Adrenal gland (tissue), 12 donors: ENCODE measurements around the gene ADH1C. TPM values are rescaled to one million over a fixed set of nuclear protein-coding genes. Genes with fewer than 3 reads are reported as not detected.
"Not testable (repeated sequence)": the region's sequence is repeated elsewhere in the genome, so short reads cannot be mapped to it uniquely, and the experiment has no call there.

Experiments used
- DNase-seq, 7 donors: peaks; one replicate each; pipeline ENCODE4 v3.0.0-alpha.2; 2019 to 2020
- H3K27ac ChIP-seq, 5 donors: fragments of 200-600 bp; sonication (generic) in 4 of 5; 1 replicate in 3 of 5; 2 replicates in 2 of 5; pipeline versions ENCODE4 v1.5.1 to v1.8.0; 2016 to 2020; ENCODE audit warnings: mild to moderate bottlenecking in 1 of 5
- H3K27me3 ChIP-seq: fragments of 200-600 bp; 2 replicates; pipeline ENCODE4 v1.8.0; 2021
- H3K36me3 ChIP-seq, 2 donors: fragments of 200-600 bp; replicated peaks in 1 of 2; 1 replicate in 1 of 2; 2 replicates in 1 of 2; pipeline versions ENCODE4 v1.5.1 to v1.8.0; 2018 to 2022
- H3K4me1 ChIP-seq, 2 donors: fragments of 200-600 bp; replicated peaks in 1 of 2; 1 replicate in 1 of 2; 2 replicates in 1 of 2; pipeline versions ENCODE4 v1.5.1 to v1.8.0; 2018 to 2021
- H3K4me3 ChIP-seq, 4 donors: fragments of 200-600 bp; sonication (generic) in 3 of 4; one replicate each; pipeline ENCODE4 v1.5.1; 2016 to 2018
- H3K9me3 ChIP-seq, 3 donors: fragments of 200-600 bp; sonication (generic) in 1 of 3; replicated peaks in 1 of 3; 1 replicate in 2 of 3; 2 replicates in 1 of 3; pipeline versions ENCODE4 v1.5.1 to v1.8.0; 2016 to 2021
- CTCF ChIP-seq, 6 experiments: fragments of 450-650 bp in 4 of 6; fragments of 200-600 bp in 2 of 6; sonication (generic) in 1 of 6; IDR thresholded peaks; 1 replicate in 5 of 6; 2 replicates in 1 of 6; pipeline versions ENCODE4 v1.5.1 to v1.8.0; 2016 to 2021; ENCODE audit warnings: antibody characterized with exemption in 6 of 6, mild to moderate bottlenecking in 2 of 6, moderate library complexity in 1 of 6
- POLR2A ChIP-seq, 2 donors: fragments of 450-650 bp; IDR thresholded peaks; one replicate each; pipeline ENCODE4 v1.6.1; 2017; ENCODE audit warnings: antibody characterized with exemption in 2 of 2, mild to moderate bottlenecking in 2 of 2, moderate library complexity in 1 of 2
- WGBS, 4 donors: extraction: QIAGEN DNeasy Blood & Tissue Kit in 2 of 4; methylation state at CpG; one replicate each; pipeline versions ENCODE4 v1.1.5 to v1.1.7; 2013 to 2017; 5-methylcytosine and 5-hydroxymethylcytosine counted together
- intact Hi-C, 2 donors: fragments of 100-400 bp; cut with DNase I; formaldehyde crosslinking; loops; one replicate each; pipeline versions ENCODE4 v1.14.1 to v1.15.0; 2022 to 2023
- polyA plus RNA-seq, 3 donors: library from polyadenylated mRNA; stranded (reverse); fragments of 200-250 nt in 2 of 3; fragments of 350-450 nt in 1 of 3; fragmentation: Illumina TruSeq in 1 of 3; extraction: RNeasy Lipid Tissue Mini Kit (QIAGEN cat#74804) in 1 of 3; gene quantifications; one replicate each; pipeline ENCODE4 v1.2.3, GENCODE V29; 2013 to 2014
- total RNA-seq, 9 donors: library from RNA; depleted of rRNA in 4 of 9; stranded (reverse); fragments of >200 nt in 4 of 9; fragments of 120-200 nt in 1 of 9; fragmentation: NEBNext Ultra II Directional in 1 of 9; extraction: Animal tissue kit (Norgen Biotek cat#: 25700) in 1 of 9; gene quantifications; one replicate each; pipeline versions ENCODE4 v1.1.0 to v1.2.4, GENCODE V29; 2013 to 2023
- donor health status: healthy with polysubstance abuse.
- donor health status: Bipolar disorder and iron deficiency.
- donor health status: DM: yes; HTN: yes; CAD: no.
- donor health status: DM: no; HTN: no; CAD: no.
- donor health status: DM: no; HTN: no; CAD: no.
- donor health status: DM: yes; HTN: yes; CAD: no.

Gene ADH1C
- total and polyA plus RNA-seq, 12 donors, result 0.32 to 3.6 (median 1.3) TPM

DNA sequence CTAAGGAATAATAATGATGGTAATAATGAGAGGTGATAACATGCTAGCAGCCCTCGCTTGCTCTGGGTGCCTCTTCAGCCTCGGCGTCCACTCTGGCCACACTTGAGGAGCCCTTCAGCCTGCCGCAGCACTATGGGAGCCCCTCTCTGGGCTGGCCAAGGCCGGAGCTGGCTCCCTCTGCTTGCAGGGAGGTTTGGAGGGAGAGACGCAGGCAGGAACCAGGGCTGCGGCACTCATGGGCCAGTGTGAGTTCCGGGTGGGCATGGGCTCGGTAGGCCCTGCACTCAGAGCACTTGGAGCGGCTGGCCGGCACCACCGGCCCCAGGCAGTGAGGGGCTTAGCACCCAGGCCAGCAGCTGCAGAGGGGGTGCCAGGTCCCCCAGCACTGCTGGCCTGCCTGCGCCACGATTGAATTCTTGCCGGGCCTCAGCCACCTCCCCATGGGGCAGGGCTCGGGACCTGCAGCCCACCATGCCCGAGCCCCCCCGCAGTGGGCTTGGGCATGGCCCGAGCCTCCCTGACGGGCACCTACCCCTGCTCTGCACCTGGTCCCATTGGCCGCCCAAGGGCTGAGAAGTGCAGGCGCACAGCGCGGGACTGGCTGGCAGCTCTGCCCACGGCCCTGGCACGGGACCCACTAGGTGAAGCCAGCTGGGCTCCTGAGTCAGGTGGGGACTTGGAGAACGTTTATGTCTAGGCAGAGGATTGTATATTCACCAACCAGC is 7.1 kb upstream of the ADH1C start:
- Histone ChIP-seq H3K9me3 (no peaks in the 10 kb centered on the region), H3K36me3 (no peaks in the 10 kb centered on the region), H3K4me3 (no peak overlapping the region), H3K27me3 (no peaks in the 10 kb centered on the region), H3K27ac (no peak overlapping the region), H3K4me1 (no peaks in the 10 kb centered on the region)
- 83 to 92% (median 89%) methylated on average over 7 to 27 of the region's 27 CpGs for WGBS, 4 donors
- no peak for TF ChIP-seq CTCF (IDR thresholded peaks at IDR 0.05)
- no peak for TF ChIP-seq POLR2A (IDR thresholded peaks at IDR 0.05)
- DNase-seq, result no peak
- intact Hi-C loops, result no loop called here

DNA sequence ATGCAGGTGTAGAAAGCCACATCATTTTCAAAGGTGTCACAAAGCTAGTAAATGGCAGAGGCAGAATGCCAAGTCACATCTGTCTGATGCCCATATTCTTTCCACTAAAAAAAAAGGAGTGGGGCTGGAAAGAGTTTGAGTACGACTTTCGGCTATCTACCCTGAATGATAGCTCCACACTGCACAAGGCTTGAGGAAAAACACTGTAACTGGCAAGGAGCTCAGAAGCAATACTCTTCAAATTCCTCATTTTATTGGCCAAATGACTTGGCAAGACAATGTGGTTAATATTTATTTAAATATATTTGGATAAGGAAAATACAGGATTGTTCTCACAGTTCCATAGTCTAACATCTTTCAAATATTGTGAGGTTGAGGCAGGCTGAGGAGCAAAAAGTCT is 5.4 kb upstream of the ADH1C start:
- TF ChIP-seq POLR2A (IDR thresholded peaks at IDR 0.05) (no peak), CTCF (IDR thresholded peaks at IDR 0.05) (no peak)
- WGBS, 4 donors, result 62 to 85% (median 76%) methylated on average over 2 of the region's 2 CpGs
- intact Hi-C loops, result no loop called here

DNA sequence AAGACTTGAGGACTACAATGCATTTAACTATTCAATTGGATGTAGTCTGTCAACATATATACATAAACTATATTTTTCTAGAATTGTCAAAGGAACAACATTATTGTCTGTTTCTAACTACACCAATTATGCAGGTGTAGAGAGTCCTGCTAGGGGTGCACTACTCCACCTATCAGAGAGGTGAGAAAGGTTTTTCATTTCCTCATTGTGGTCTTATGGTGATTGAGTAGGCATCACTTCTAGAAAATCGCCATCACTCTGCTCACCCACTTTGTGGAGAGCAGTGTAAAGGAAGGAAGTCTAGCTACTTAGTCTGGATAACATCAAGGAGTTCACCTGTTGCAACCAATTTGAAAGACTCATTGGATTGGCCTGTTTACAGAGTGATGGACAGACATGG is 4.4 kb upstream of the ADH1C start:
- no peak overlapping the region for H3K27ac ChIP-seq
- DNase-seq, result no peak
- 69 to 79% (median 73%) methylated on average over 1 of the region's 1 CpG for WGBS, 4 donors
- TF ChIP-seq CTCF (IDR thresholded peaks at IDR 0.05), result no peak
- TF ChIP-seq POLR2A (IDR thresholded peaks at IDR 0.05), result no peak
- no peaks in the 10 kb centered on the region for H3K36me3 ChIP-seq
- H3K9me3 ChIP-seq, result no peaks in the 10 kb centered on the region
- H3K4me3 ChIP-seq, result no peak overlapping the region
- H3K27me3 ChIP-seq, result no peaks in the 10 kb centered on the region
- intact Hi-C loops, result no loop called here
- H3K4me1 ChIP-seq, result no peaks in the 10 kb centered on the region

More for the DNA sequence above, 5.4 kb upstream of the ADH1C start:
- H3K4me1 ChIP-seq, result no peaks in the 10 kb centered on the region
- no peaks in the 10 kb centered on the region for H3K9me3 ChIP-seq
- no peak for DNase-seq
- no peaks in the 10 kb centered on the region for H3K27me3 ChIP-seq
- H3K27ac ChIP-seq, result no peak overlapping the region
- no peaks in the 10 kb centered on the region for H3K36me3 ChIP-seq
- H3K4me3 ChIP-seq, result no peak overlapping the region

- H3K9me3 ChIP-seq, H3K27me3 ChIP-seq, H3K27ac ChIP-seq, H3K4me1 ChIP-seq, H3K36me3 ChIP-seq, H3K4me3 ChIP-seq, DNase-seq, intact Hi-C loops: not testable (repeated sequence)
- WGBS, 4 donors, result 60 to 71% (median 62%) methylated on average over 10 of the region's 10 CpGs
Measured at GRCh38 chr4:99356149-99356548, 3.6 kb upstream of the ADH1C start.

DNA sequence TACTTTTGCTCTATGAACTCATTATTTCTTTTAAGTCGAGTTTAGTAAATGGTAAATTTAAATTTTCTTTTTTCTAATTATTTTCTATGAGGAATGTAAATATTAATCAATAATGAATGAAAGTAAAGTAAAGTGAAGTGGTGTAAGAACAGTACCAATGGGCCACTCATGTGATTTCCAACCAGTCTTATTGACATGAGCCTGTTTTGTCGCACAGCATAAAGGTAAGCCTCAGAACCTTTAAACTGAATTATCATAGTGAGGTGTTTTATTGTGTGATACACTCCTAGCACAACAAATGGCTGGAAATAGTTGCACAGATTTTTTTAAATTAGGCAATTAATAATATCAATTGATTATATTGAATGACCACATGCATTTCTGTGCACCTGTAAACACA is 1.1 kb downstream of the ADH1C start:
- Histone ChIP-seq H3K27ac (no peak overlapping the region), H3K36me3 (no peaks in the 10 kb centered on the region), H3K4me1 (no peaks in the 10 kb centered on the region), H3K9me3 (no peaks in the 10 kb centered on the region), H3K4me3 (no peak overlapping the region), H3K27me3 (no peaks in the 10 kb centered on the region)
- intact Hi-C loops, result no loop called here
- WGBS, 4 donors, result 80 to 85% (median 84%) methylated on average over 2 of the region's 2 CpGs
- TF ChIP-seq CTCF (IDR thresholded peaks at IDR 0.05), result no peak
- no peak for DNase-seq
